ENCODE results near the gene ADRA2C.

The ADRA2C gene

DNA sequence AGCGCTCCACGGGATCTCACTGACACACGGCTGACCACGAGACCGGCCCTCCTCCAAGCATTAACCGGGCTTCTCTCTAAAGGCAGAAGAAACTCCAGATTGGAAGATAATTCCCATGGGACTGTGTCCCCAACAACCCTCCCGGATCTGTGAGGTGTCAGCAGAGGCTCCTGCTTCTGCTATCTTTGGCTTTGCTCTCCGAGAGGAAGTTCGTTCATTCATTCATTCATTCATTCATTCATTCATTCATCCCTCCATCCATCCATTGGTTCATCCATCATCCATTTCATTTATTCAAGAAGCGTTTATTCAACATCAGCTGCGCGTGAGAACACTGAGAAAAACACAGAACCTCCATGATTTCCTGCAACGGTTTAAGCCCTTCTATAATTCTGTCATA is 11.5 kb downstream of the ADRA2C start:
- DNase-seq (ENCODE audit: low spot score): no peak

DNA sequence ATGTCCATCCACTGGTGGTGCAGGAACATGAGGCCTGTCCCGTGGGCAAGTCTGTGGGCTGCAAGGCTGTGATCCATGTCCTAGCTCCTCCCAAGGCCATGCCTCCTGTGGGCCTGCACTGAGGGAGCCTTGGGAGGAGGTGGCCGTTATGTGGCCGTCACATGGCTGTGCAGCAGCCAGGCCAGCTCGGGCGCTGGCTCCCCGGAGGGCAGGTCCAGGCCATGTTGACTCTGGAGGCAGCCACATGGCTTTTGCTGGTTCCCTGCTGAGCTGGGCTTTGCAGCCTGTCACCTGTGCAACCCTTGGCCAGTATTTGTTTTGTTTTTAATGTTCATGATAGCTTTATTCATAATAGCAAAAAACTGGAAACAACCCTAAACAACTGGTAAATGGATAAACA is 13.3 kb downstream of the ADRA2C start:
- DNase-seq (ENCODE audit: low spot score): no peak

GRCh38 chr4:3780347-3781171 is 14.4 kb downstream of the ADRA2C start:
- no peak for DNase-seq (ENCODE audit: low spot score)

GRCh38 chr4:3781193-3781886 is 15.2 kb downstream of the ADRA2C start:
- DNase-seq (ENCODE audit: low spot score): no peak

DNA sequence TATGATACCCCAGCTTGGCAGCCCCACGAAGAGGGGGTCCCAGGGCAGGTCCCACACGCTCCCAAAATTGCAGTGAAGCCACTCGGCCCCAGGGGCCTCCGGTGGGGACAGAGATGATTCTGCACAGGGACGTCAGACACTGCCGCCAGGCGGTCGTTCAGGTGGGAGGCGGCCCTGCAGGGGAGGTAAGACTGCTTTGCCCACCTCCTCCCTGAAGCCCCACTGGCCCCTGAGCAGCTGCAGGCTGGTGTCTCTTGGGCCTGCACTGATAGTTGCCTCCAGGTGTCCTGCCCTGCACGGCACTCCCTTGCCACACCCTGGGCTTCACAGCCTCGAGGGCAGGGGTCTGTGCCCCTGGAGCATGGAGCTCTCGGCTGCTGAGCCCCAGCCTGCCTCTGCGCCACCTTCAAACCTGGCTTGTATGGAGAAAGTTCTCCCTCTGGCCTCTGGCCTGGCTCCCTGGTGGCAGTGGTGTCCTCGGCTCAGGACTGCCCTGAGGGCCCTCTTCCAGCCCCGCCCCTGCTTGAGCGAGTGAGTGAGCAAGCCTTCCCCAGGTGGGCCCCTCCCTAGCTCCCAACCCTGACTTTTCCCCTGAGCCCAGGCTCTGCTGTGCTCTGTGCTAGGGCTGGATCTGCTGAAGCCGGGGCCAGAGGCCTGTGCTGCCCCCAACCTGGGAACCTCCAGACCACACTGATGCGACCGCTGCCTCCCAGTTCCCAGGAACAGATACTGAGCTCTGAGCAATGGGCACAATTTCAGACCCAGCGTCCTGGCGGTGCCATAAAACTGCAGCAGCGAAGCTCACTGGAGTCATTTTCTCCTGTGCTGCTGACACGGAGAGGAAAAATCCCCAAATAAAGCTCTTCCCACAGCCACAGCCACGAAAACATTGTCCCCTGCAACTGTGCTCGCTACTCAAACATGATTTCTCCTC is 16.1 kb downstream of the ADRA2C start:
- no peak for DNase-seq (ENCODE audit: low spot score)

DNA sequence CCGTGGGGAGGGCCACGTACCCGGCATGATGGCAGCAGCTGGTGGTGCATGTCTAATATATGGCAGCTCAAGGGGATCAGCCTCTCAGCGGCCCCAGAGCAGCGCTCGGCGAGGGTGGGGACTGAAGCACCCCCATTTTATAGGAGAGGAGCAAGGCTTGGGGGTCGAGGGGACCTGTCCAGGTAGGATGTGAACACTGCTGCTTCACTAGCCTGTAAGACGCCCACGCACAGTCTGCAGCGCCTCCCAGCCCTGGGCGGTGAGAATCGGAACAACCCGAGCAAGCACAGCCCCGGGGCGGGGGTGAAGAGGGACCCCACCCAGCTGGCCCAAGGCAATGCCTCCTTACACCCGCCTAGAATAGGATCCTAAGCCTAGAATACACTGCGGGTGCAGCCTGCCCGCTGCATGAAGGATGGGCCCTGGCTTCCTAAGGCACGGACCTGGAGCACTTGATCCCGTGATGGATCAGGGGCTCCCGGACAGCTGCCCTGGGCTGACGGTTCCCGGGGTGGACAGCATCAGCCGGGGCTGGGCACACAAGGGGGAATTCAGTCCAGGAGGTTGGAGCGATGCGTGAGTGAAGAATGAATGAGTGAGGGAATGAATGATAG is 17.6 kb downstream of the ADRA2C start:
- DNase-seq (ENCODE audit: low spot score): no peak

DNA sequence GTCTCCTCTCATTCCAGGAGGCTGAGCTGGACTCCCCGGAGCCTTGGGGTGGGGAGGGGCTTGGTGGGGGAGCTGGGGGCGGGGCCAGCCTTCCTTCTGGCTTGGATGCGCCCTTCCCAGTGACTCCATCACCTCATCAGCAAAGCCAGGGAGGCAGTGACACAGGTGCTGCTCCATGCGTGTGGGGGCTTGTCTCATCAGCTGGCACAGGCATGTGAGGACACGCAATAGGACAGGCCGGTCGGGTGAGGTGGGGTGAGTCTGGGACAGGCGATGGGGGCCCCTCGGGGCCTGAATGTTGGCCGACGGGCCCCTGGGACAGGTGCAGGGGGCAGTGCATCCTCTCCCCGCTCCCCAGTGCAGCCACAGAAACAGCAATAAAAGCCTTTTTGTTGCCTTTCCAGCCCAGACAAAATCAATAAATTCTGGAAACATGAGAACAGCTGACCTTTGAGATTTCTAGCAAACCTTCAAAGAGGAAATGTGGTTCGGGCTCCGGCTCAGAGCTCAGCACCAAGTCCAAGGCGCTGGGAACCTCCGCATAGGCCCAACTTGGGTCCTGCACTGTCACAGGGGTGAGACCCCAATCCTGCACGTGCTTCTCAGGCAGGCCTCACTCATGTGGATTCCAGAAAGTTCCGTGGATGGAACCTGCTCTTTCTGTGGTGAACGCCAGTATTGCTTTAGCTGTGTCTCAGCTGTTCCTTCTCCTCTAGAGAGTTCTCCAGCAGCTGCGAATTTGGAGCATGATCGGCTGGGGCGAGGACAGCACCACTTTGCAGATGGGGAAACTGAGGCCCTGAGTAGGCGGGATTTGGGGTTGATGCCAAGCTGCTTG is 18.5 kb downstream of the ADRA2C start:
- DNase-seq (ENCODE audit: low spot score): no peak

DNA sequence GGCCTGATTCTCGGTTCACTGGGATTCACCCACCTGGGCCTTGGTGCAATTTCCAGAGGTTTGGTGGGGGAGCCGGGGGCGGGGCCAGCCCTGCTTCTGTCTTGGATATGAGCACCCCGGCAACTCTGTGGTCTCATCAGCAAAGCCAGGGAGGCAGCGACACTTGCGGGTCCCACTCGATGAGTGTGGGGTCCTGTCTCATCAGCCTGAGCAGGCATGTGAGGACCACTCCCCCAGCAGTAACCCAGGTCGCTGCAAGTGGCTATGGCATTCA is 19.0 kb downstream of the ADRA2C start:
- DNase-seq (ENCODE audit: low spot score): no peak

- no peak for DNase-seq (ENCODE audit: low spot score)
Observed at GRCh38 chr4:3786196-3786869, 20.1 kb downstream of the ADRA2C start.

DNA sequence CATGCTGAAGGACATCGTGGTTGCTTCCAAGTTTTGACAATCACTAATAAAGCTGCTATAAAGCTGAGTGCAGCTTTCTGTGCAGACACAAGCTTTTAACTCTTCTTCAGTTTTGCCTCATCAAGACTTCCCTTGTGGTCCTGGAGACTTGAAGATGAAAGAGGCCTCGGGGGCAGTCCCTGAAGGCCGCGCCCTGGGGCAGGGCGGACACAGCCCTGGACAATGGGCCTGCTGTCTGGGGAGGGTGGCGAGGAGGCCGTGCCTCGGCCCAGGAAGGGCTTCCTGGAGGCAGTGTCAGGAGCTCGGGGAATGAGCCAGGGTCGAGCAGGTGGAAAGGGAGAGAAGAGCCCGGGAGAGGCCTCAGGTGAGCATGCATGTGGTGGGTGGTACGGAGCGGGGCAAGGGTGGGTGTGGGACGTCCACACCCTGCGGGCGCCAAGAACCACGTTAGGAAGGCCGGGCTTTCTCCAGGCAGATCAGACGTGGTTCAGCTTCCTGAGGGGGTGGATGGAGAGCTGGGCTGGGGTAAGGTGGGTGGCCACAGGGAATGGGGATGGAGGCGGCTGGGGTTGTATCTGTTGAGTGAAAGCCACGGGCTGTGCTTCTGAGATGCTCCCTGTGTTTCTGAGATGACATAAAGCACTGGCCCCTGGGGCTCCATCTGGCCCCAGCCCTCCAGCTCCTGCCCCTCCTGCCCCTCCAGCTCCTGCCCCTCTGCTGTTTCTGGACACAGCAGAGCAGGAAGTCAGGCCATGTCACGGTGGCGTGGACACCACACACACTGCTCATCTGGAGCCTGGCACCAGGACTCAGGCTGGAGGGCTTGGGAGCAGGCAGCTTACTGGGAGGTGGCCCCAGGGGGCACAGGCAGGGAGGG is 21.5 kb downstream of the ADRA2C start:
- DNase-seq (ENCODE audit: low spot score): no peak

DNA sequence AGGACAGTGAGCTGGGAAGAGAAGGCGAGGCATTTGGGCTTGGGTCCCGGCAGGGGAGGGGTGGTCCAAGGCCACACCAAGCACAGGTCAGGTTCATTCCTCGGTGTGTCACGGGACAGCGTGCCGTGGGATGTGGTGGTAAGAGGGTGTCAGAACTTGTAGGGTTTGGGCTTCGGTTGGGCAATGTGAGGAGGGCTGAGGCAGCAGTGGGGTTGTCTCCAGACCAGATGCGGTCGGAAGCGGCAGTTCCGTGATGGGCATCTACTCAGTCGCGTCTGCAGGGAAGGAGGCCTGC is 22.1 kb downstream of the ADRA2C start:
- DNase-seq (ENCODE audit: low spot score): no peak

DNA sequence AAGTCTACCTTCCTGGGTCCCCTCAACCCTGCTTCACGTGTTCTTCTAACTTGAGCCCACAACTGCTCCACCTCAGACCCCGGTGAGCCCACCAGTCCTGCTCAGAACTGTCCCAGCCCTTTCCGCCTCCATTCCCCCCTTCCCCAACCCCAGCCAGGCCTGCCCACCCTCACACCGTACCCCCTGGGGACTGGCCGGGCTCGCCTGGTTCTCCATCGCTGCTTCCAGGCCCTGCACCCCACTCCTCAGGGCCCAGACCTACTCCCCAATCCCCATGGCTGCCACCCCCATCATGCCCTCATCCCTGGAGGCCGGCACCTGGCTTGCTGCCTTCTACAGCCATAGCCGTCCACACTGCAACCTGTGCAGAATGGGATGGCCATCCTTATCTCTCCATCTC is 23.4 kb downstream of the ADRA2C start:
- DNase-seq (ENCODE audit: low spot score): no peak

- no peak for DNase-seq (ENCODE audit: low spot score)
Observed at GRCh38 chr4:3790006-3790561, 23.9 kb downstream of the ADRA2C start.

GRCh38 chr4:3791256-3791655 is 25.1 kb downstream of the ADRA2C start:
- no peak for DNase-seq (ENCODE audit: low spot score)

- no peak for DNase-seq (ENCODE audit: low spot score)
Observed at GRCh38 chr4:3791910-3792542, 25.8 kb downstream of the ADRA2C start.

DNA sequence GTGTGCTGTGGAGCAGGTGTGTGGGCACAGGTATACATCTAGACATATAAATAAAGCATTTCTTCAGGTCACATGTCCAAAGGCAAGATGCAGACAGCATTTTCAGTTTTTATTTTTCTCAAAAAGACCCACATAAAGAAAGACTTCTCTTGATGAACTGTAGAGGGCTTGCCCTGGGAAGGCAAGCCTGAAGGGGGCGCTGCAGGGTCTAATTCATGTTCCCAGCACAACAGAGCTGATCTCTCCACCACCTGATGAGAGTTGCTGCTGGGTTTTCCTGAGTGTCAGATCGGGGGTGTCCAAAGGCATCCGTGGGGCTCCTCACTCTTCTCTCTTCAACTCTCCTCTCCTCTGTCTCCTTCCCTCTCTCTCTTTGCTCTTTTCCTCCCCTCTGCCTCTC is 26.6 kb downstream of the ADRA2C start:
- DNase-seq (ENCODE audit: low spot score): no peak

GRCh38 chr4:3793545-3793944 is 27.4 kb downstream of the ADRA2C start:
- no peak for DNase-seq (ENCODE audit: low spot score)

DNA sequence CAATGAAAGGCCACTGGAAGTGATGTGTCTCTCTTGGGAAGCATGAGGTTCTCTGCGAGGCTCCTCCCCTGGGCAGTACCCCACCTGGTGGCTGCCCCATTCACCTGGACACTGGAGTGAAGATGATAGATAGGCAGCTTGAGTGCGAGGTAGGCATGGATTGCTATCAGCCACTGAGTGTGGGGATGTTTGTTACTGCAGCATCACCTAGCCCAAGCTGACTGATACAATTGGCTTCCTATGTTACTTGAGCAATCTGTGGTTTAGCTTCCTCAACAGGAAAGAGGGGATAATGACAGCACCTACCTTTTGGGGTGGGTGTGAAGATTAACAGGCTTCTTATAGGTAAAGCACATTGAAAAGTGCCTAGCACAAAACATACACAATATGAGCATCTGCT is 30.8 kb downstream of the ADRA2C start:
- DNase-seq (ENCODE audit: low spot score): no peak
